GM12878 (cell line): ENCODE measurements around the gene POU4F1.

Experiments
- ETV6 ChIP-seq, 2 experiments: fragments of 450-650 bp in 1 of 2; IDR thresholded peaks in 1 of 2; conservative IDR thresholded peaks in 1 of 2; 2 replicates each; pipeline ENCODE4 v1.6.1; 2014; ENCODE audit warnings: antibody characterized with exemption in 1 of 2, borderline replicate concordance in 1 of 2, low read depth in 1 of 2, mild to moderate bottlenecking in 1 of 2, moderate library complexity in 1 of 2
- EZH2 ChIP-seq: IDR thresholded peaks from 2 replicates; pipeline ENCODE4 v1.6.1; 2012; ENCODE audit warnings: low read depth, mild to moderate bottlenecking, control low read depth, inconsistent platforms, low read length, borderline replicate concordance; ENCODE audit not compliant: control insufficient read depth
- FOXM1 ChIP-seq: IDR thresholded peaks from 2 replicates; pipeline ENCODE4 v1.6.1; 2012; ENCODE audit warnings: low read depth, mild to moderate bottlenecking, inconsistent platforms, low read length, moderate library complexity
- POLR2AphosphoS5 ChIP-seq: IDR thresholded peaks from 2 replicates; pipeline ENCODE4 v1.6.1; 2011; ENCODE audit warnings: mild to moderate bottlenecking, low read length, inconsistent platforms
- RAD21 ChIP-seq: IDR thresholded peaks from 2 replicates; pipeline ENCODE4 v1.6.1; 2011; ENCODE audit warnings: mild to moderate bottlenecking, low read depth, low read length, moderate library complexity; ENCODE audit not compliant: insufficient read depth
- SIN3A ChIP-seq: IDR thresholded peaks from 2 replicates; pipeline ENCODE4 v1.6.1; 2012; ENCODE audit warnings: low read depth, low read length, improper control_type of control experiment
- TF ChIP-seq, protein P1 (sequence below), 3 experiments: IDR thresholded peaks in 2 of 3; conservative IDR thresholded peaks in 1 of 3; 2 replicates each; pipeline ENCODE4 v1.5.1; 2011; ENCODE audit warnings: low read depth in 3 of 3, low read length in 3 of 3, mild to moderate bottlenecking in 3 of 3, control low read depth in 2 of 3, moderate library complexity in 2 of 3, inconsistent platforms in 1 of 3, mixed read lengths in 1 of 3; ENCODE audit not compliant: control insufficient read depth in 2 of 3, insufficient read depth in 1 of 3; ENCODE audit errors: extremely low read depth in 1 of 3
- TF ChIP-seq, protein P2 (sequence below): IDR thresholded peaks from 2 replicates; pipeline ENCODE4 v1.6.1; 2011; ENCODE audit warnings: low read depth, mild to moderate bottlenecking, low read length, moderate library complexity, borderline replicate concordance; ENCODE audit errors: extremely low read depth
- TF ChIP-seq, protein P3 (sequence below): IDR thresholded peaks from 2 replicates; pipeline ENCODE4 v1.6.1; 2012; ENCODE audit warnings: low read depth, low read length, improper control_type of control experiment
- TF ChIP-seq, protein P4 (sequence below): IDR thresholded peaks from 2 replicates; pipeline ENCODE4 v1.6.1; 2011; ENCODE audit warnings: mild to moderate bottlenecking, low read depth, low read length, moderate library complexity; ENCODE audit not compliant: insufficient replicate concordance

DNA sequence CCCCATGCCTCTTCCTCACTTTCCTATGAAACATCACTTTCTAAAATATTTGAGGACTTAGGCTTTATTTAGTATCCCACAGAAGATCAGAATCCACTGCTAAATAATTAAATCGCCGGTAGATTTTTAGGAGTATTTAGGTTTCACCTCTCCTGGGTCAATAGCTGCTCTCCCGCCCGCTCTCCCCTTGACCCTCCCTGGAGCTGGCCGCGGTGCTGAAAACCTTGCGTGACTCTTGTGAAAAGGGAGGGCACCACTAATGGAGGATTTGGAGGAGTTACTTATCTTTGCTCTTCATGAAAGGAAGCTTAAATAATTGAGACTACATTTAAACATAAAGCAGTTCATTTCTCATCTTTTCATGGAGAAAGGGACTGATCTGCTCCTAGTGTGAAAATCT, 14.1 kb downstream of the POU4F1 start:
- TF ChIP-seq, protein P1, sequence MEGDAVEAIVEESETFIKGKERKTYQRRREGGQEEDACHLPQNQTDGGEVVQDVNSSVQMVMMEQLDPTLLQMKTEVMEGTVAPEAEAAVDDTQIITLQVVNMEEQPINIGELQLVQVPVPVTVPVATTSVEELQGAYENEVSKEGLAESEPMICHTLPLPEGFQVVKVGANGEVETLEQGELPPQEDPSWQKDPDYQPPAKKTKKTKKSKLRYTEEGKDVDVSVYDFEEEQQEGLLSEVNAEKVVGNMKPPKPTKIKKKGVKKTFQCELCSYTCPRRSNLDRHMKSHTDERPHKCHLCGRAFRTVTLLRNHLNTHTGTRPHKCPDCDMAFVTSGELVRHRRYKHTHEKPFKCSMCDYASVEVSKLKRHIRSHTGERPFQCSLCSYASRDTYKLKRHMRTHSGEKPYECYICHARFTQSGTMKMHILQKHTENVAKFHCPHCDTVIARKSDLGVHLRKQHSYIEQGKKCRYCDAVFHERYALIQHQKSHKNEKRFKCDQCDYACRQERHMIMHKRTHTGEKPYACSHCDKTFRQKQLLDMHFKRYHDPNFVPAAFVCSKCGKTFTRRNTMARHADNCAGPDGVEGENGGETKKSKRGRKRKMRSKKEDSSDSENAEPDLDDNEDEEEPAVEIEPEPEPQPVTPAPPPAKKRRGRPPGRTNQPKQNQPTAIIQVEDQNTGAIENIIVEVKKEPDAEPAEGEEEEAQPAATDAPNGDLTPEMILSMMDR (IDR thresholded peaks at IDR 0.05 in 2 of 3, conservative IDR thresholded peaks at IDR 0.05 in 1 of 3; ENCODE audit: control insufficient read depth in 2 of 3, extremely low read depth in 1 of 3, insufficient read depth in 1 of 3, low read depth in 3 of 3, low read length in 3 of 3) = no peak
- TF ChIP-seq ETV6 (conservative IDR thresholded peaks at IDR 0.05 in 1 of 2, IDR thresholded peaks at IDR 0.05 in 1 of 2; ENCODE audit: borderline replicate concordance in 1 of 2, low read depth in 1 of 2) (no peak), EZH2 (no peak), FOXM1 (no peak), SIN3A (no peak), RAD21 (no peak), POLR2AphosphoS5 (no peak)
- TF ChIP-seq, protein P2, sequence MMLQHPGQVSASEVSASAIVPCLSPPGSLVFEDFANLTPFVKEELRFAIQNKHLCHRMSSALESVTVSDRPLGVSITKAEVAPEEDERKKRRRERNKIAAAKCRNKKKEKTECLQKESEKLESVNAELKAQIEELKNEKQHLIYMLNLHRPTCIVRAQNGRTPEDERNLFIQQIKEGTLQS = no peak
- TF ChIP-seq, protein P3, sequence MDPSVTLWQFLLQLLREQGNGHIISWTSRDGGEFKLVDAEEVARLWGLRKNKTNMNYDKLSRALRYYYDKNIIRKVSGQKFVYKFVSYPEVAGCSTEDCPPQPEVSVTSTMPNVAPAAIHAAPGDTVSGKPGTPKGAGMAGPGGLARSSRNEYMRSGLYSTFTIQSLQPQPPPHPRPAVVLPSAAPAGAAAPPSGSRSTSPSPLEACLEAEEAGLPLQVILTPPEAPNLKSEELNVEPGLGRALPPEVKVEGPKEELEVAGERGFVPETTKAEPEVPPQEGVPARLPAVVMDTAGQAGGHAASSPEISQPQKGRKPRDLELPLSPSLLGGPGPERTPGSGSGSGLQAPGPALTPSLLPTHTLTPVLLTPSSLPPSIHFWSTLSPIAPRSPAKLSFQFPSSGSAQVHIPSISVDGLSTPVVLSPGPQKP = no peak
- TF ChIP-seq, protein P4, sequence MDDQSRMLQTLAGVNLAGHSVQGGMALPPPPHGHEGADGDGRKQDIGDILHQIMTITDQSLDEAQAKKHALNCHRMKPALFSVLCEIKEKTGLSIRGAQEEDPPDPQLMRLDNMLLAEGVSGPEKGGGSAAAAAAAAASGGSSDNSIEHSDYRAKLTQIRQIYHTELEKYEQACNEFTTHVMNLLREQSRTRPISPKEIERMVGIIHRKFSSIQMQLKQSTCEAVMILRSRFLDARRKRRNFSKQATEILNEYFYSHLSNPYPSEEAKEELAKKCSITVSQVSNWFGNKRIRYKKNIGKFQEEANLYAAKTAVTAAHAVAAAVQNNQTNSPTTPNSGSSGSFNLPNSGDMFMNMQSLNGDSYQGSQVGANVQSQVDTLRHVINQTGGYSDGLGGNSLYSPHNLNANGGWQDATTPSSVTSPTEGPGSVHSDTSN = no peak
